HEK293 (cell line): Measurements from ENCODE around the gene TXNDC2.

Source experiments
- CTCF ChIA-PET: fragments of 350-600 bp; formaldehyde crosslinking; extraction: SDS; loops from one replicate; lab custom pipeline; 2021; ENCODE audit warnings: antibody characterized with exemption; lab: Yijun Ruan, JAX
- POLR2A ChIA-PET: fragments of 300-600 bp; formaldehyde crosslinking; extraction: SDS; loops from one replicate; lab custom pipeline; 2020; ENCODE audit warnings: antibody characterized with exemption, inconsistent platforms; lab: Yijun Ruan, JAX
- H3K27ac ChIP-seq: fragments of 200-500 bp; sonication (Bioruptor generic); 2 replicates; pipeline ENCODE4 v1.5.1; 2014; ENCODE audit warnings: low read depth, low read length, control low read depth, inconsistent platforms; ENCODE audit errors: extremely low read depth
- H3K36me3 ChIP-seq, 2 experiments: fragments of 200-500 bp in 1 of 2; sonication (Bioruptor generic) in 1 of 2; 1 replicate in 1 of 2; 2 replicates in 1 of 2; pipeline ENCODE4 v1.5.1; 2014 to 2017; ENCODE audit warnings: inconsistent platforms in 2 of 2, low read length in 2 of 2; ENCODE audit not compliant: control insufficient read depth in 2 of 2, insufficient read depth in 1 of 2
- H3K4me1 ChIP-seq: fragments of 200-500 bp; sonication (Bioruptor generic); 2 replicates; pipeline ENCODE4 v1.5.1; 2014; ENCODE audit warnings: mild to moderate bottlenecking, low read length, inconsistent platforms; ENCODE audit not compliant: control insufficient read depth, insufficient read depth
- H3K4me3 ChIP-seq: 2 replicates; pipeline ENCODE4 v1.5.1; 2011; ENCODE audit warnings: low read depth, mild to moderate bottlenecking, control low read depth, low read length, moderate library complexity
- H3K9me3 ChIP-seq: fragments of 200-500 bp; sonication (Bioruptor generic); 2 replicates; pipeline ENCODE4 v1.5.1; 2014; ENCODE audit warnings: low read depth, low read length, inconsistent platforms; ENCODE audit not compliant: control insufficient read depth, insufficient read depth
- AEBP2 ChIP-seq: fragments of 450-650 bp; formaldehyde crosslinking; IDR thresholded peaks from 2 replicates; pipeline ENCODE4 v1.5.1; 2016; ENCODE audit warnings: missing biosample characterization, missing genetic modification characterization, borderline replicate concordance
- KLF17 ChIP-seq: fragments of 450-650 bp; formaldehyde crosslinking; IDR thresholded peaks from 2 replicates; pipeline ENCODE4 v1.5.1; 2016; ENCODE audit warnings: missing biosample characterization, missing genetic modification characterization
- MEIS1 ChIP-seq: sonication (generic); formaldehyde crosslinking; IDR thresholded peaks from 2 replicates; pipeline ENCODE4 v1.8.1; 2022; ENCODE audit warnings: missing genetic modification reagents, mild to moderate bottlenecking, borderline replicate concordance
- OVOL3 ChIP-seq: fragments of 450-650 bp; formaldehyde crosslinking; IDR thresholded peaks from 2 replicates; pipeline ENCODE4 v1.5.1; 2016; ENCODE audit warnings: missing biosample characterization, missing genetic modification characterization
- PBX3 ChIP-seq: sonication (generic); formaldehyde crosslinking; IDR thresholded peaks from 2 replicates; pipeline ENCODE4 v1.8.1; 2022; ENCODE audit warnings: mild to moderate bottlenecking, moderate library complexity, missing genetic modification reagents
- YY2 ChIP-seq: fragments of 450-650 bp; formaldehyde crosslinking; IDR thresholded peaks from 2 replicates; pipeline ENCODE4 v1.5.1; 2016; ENCODE audit warnings: missing biosample characterization, missing genetic modification characterization
- ZBTB21 ChIP-seq: fragments of 450-650 bp; formaldehyde crosslinking; IDR thresholded peaks from 2 replicates; pipeline ENCODE4 v1.5.1; 2017; ENCODE audit warnings: missing biosample characterization, missing genetic modification characterization
- ZNF184 ChIP-seq: fragments of 450-650 bp; IDR thresholded peaks from 2 replicates; pipeline ENCODE4 v1.5.1; 2018; ENCODE audit warnings: missing biosample characterization, mild to moderate bottlenecking, missing genetic modification characterization
- ZNF24 ChIP-seq: fragments of 450-650 bp; formaldehyde crosslinking; IDR thresholded peaks from 2 replicates; pipeline ENCODE4 v1.5.1; 2016; ENCODE audit warnings: missing biosample characterization, missing genetic modification characterization
- ZNF530 ChIP-seq: fragments of 450-650 bp; formaldehyde crosslinking; IDR thresholded peaks from 2 replicates; pipeline ENCODE4 v1.5.1; 2016; ENCODE audit warnings: low read depth, missing biosample characterization, missing genetic modification characterization
- ZNF629 ChIP-seq: fragments of 450-650 bp; formaldehyde crosslinking; IDR thresholded peaks from 2 replicates; pipeline ENCODE4 v1.5.1; 2017; ENCODE audit warnings: missing biosample characterization, missing genetic modification characterization
- ZNF776 ChIP-seq: fragments of 450-650 bp; formaldehyde crosslinking; IDR thresholded peaks from 2 replicates; pipeline ENCODE4 v1.5.0; 2017; ENCODE audit warnings: missing biosample characterization, missing genetic modification characterization, borderline replicate concordance
- TF ChIP-seq, protein P1 (sequence below): fragments of 450-650 bp; formaldehyde crosslinking; IDR thresholded peaks from 2 replicates; pipeline ENCODE4 v1.5.1; 2016; ENCODE audit warnings: missing biosample characterization, missing genetic modification characterization
- TF ChIP-seq, protein P2 (sequence below): fragments of 450-650 bp; formaldehyde crosslinking; IDR thresholded peaks from 2 replicates; pipeline ENCODE4 v1.5.1; 2017; ENCODE audit warnings: missing biosample characterization, missing genetic modification characterization

The TXNDC2 gene

DNA sequence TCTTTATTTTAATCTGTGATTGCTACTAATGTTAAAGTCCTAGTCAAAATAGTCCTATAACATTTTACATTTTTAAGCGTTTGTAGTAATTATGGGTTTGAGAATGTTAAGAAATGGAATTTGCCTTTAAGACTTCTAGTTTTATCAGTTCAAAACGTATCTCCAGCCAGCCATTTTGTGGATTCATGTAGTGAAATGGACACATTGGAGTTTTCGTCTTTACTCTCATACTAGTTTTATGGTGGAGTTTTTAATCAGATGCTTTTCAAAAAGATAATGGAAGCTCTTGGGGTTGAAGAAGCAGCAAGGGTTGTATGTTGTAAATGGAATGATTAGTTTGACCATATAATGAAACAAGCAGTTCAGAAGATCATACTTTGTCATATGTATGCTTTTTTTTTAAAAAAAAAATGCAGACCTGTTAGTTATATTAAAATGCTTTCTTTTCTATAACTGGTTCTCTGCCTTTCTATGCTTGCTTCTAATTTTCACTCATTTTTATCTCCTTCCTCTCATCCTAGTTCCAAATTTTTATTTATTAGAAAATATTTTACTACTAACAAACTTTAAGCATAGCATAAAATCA lies 44.6 kb downstream of the TXNDC2 start (continued):
- TF ChIP-seq, protein P1, sequence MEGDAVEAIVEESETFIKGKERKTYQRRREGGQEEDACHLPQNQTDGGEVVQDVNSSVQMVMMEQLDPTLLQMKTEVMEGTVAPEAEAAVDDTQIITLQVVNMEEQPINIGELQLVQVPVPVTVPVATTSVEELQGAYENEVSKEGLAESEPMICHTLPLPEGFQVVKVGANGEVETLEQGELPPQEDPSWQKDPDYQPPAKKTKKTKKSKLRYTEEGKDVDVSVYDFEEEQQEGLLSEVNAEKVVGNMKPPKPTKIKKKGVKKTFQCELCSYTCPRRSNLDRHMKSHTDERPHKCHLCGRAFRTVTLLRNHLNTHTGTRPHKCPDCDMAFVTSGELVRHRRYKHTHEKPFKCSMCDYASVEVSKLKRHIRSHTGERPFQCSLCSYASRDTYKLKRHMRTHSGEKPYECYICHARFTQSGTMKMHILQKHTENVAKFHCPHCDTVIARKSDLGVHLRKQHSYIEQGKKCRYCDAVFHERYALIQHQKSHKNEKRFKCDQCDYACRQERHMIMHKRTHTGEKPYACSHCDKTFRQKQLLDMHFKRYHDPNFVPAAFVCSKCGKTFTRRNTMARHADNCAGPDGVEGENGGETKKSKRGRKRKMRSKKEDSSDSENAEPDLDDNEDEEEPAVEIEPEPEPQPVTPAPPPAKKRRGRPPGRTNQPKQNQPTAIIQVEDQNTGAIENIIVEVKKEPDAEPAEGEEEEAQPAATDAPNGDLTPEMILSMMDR (tag by site-specific recombination) = no peak
- TF ChIP-seq PBX3 (CRISPR knock-in tag) (no peak), ZBTB21 (no peak), YY2 (tag by site-specific recombination) (no peak), ZNF629 (tag by site-specific recombination) (no peak), AEBP2 (no peak), KLF17 (no peak), MEIS1 (CRISPR knock-in tag) (no peak), ZNF530 (tag by site-specific recombination) (no peak)

DNA sequence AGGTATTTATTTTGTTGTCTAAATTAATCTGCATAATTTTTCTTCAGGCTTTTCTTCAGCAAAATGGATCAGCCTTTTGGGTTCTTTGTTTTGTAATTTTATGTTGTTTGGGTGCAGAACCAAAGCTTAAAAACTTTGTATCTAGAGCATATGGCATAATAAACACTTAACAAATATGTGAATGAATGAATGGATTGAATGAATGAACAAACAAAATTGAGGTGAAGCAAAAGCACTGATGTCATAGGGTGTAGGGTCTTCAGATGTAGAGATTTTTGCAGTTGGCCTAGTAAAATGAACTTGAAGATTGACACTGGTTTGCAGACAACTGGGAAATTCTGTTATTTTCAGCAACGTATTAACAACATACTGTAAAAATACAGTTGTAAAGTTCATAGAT lies 45.4 kb downstream of the TXNDC2 start:
- Histone ChIP-seq H3K27ac (no peak overlapping the region), H3K36me3 (peaks cover 11 to 20% of the 10 kb centered on the region in 2 experiments), H3K4me3 (no peak overlapping the region), H3K4me1 (peaks cover 30% of the 10 kb centered on the region), H3K9me3 (no peaks in the 10 kb centered on the region)
- CTCF ChIA-PET = no interaction called here
- no peak for TF ChIP-seq ZNF184 (tag by site-specific recombination)
- no peak for TF ChIP-seq OVOL3 (tag by site-specific recombination)
- TF ChIP-seq ZNF24 (tag by site-specific recombination) = no peak
- POLR2A ChIA-PET = no interaction called here

DNA sequence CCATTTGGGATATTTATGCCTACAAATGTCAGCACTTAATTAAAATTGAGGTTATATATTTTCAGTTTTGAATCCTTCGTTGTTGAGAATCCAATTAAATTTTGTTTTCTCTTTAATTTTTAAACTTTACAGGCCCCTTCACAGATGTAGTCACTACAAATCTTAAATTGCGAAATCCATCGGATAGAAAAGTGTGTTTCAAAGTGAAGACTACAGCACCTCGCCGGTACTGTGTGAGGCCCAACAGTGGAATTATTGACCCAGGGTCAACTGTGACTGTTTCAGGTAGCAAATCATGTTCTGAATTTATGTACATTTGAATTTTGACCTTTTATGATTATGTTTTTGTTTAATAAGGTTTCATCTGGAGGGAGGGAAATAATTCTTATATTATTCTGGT lies 45.9 kb downstream of the TXNDC2 start:
- Histone ChIP-seq H3K4me1 (peaks cover 24% of the 10 kb centered on the region), H3K9me3 (no peaks in the 10 kb centered on the region), H3K4me3 (no peak overlapping the region), H3K36me3 (peaks cover 16 to 25% of the 10 kb centered on the region in 2 experiments), H3K27ac (no peak overlapping the region)
- CTCF ChIA-PET = no interaction called here
- POLR2A ChIA-PET = no interaction called here
- TF ChIP-seq, protein P2, sequence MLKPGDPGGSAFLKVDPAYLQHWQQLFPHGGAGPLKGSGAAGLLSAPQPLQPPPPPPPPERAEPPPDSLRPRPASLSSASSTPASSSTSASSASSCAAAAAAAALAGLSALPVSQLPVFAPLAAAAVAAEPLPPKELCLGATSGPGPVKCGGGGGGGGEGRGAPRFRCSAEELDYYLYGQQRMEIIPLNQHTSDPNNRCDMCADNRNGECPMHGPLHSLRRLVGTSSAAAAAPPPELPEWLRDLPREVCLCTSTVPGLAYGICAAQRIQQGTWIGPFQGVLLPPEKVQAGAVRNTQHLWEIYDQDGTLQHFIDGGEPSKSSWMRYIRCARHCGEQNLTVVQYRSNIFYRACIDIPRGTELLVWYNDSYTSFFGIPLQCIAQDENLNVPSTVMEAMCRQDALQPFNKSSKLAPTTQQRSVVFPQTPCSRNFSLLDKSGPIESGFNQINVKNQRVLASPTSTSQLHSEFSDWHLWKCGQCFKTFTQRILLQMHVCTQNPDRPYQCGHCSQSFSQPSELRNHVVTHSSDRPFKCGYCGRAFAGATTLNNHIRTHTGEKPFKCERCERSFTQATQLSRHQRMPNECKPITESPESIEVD (tag by site-specific recombination) = peak; percentile 43
- TF ChIP-seq ZNF776 = no peak
